HG03066 (cell line): Measurements from ENCODE around the gene CRELD2.

Experiments
- ATAC-seq: cut with Tn5 transposase; IDR thresholded peaks from one replicate; pipeline ENCODE4 v1.9.1; 2021; ENCODE audit warnings: low read depth; ENCODE audit not compliant: unreplicated experiment

The CRELD2 gene

DNA sequence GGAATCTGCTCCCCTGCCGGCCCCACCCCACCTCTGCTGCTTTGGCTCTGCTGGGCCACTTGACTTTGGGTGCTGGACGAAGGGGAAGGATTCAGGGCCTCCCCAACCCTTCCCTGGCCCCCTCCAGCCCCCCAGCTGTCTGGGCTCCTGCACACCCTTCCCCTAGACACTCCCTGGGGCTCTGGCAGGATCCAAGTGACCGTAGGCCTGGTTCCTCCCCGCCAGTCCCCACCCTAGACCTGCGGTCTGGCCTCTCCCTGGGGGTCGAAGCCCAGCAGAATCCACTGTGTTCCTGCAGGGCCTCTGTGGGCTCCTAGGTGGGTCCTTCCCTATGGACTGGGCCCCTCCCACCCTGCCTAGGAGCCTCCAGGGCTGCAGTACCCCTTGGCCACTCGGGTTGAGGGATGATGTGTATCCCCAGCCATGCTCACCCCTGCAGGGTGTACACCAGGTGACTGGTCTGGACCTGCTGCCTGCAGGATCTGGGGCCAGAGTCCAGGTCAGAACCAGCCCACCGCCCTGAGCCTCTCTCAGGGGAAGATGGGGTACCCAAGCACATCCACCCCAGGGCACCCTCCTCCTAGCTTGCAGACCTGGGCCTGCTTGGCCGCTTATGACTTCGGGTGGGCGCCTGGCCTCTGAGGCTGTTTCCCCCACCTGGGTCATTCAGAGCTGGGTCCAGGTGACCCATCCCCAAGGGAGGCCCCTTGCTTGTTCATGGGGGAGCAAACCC is 47.8 kb downstream of the CRELD2 start:
- no peak for ATAC-seq

DNA sequence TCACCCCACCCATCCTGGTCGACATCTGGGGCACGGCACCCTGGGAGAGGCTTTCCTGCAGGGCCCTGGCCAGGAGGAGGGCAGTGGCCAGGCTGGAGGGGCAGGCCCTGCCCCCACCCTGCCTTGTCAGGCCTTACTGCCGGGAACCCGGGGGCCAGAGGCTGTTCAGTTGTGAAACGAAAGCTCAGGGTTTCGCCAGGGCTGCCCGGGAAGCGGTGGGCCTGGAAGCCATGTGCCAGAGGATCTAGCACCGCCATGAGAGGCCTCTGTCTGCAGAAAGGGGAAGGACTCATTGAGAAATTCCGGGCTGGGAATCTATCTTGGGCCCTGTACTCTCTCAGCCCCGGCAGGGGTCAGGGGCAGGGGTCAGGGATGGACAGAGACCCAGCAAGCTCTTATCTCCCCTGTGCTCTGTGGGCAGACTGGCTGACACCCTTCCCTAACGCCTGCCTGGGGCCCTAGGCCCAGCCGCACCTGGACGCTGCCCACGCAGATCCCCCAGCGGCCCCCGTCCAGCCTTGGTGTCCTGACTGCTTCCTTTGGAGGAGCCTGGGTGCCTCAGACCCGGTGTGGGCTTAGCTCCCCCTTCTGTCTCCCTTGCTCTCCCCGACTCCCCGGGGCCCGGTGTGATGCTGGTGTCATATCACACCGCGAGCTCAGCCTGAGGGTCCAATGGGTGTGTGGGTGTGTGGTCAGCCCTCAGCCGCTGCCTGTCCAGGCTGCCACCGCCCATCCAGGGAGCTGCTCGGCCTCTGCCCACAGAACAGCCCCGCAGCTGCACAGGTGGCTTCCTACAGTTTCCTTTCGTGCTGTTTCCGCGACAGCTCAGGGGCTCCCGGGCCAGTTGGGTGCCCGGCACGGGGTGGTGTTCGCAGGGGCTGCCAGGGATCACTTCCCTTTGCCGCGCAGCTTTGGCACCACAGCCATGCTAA is 48.6 kb downstream of the CRELD2 start:
- ATAC-seq, result no peak

DNA sequence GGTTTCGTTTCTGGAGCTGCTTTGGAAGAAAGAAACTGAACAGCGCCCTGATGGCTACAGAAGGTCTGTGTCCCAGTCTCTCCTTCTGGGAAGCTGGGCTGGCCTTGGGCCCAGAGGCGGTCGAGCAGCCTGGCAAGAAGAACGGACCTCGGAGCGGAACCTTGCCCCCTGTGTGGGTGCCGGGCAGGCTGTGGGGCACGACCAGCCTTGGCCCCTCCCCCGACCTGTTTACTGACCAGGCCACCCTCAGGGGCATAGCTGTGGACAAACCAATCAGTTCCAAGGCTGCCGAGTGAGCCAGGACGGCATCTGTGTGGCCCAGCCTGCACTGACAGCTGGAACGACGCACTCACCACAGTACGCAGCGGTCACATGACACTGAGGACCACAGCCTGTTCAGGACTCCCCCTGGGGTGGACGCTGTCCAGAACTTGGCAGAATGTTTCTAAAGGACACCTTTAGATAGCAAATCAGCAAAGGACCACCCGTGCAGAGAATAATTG is 49.3 kb downstream of the CRELD2 start:
- ATAC-seq, result no peak

DNA sequence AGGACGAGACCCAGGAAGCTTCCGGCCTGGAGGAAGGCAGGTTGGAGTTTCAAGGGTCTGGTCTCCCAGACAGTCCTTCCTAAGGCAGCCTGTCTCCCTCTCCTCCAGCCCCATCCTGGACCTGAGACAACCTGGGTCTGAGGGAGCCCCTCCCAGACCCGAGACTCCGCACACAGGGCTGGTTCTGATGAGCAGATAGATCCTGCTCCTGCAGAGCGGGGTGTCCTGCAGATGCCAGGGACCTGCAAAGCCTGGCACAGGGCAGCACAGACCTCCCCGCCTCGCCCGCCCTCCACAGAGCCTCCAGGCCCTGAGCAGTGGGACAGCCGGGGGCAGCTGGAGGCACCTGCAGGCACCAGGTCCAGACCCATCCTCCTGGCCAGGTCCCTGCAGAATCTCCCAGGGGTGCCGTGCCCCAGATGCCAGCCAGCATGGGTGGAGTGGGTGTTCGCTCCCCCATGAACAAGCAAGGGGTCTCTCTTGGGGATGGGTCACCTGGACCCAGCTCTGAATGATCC is 49.9 kb downstream of the CRELD2 start:
- no peak for ATAC-seq

DNA sequence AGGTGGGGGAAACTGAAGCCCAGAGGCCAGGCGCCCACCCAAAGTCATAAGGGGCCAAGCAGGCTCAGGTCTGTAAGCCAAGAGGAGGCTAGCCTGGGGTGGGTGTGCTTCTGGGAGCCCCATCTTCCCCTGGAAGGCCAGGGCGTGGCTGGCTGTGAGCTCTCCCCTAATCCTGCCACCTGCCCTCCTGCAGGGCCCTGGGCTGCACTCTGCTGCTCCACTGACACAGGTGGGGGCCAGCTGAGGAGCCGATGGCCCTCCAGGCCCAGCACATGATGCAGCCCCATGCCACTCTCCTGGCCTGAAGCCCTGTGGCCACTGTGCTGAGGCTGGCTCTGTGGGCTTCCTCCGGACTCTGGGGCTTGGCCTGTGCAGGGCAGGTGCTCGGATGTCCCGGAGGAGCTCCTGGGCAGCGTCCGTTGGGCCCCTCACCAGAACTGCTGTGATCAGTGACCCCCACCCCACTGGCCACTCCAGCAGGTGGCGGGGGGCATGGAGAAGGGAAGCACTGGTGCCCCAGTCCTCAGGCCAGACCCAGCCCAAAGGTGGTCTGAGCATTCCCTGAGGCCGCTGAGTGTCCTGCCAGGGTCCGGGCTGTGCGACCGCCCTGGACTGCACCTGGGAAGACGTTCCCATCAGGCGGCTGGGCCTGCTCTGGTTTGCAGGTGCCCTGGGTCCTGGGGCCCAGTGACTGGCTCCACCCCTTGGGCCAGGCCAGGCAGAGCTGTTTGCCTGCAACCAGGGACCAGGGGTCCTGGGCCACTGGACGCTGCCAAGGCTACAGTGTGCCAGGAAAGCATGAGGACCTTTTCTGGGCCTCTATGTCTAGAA is 50.6 kb downstream of the CRELD2 start:
- no peak for ATAC-seq

DNA sequence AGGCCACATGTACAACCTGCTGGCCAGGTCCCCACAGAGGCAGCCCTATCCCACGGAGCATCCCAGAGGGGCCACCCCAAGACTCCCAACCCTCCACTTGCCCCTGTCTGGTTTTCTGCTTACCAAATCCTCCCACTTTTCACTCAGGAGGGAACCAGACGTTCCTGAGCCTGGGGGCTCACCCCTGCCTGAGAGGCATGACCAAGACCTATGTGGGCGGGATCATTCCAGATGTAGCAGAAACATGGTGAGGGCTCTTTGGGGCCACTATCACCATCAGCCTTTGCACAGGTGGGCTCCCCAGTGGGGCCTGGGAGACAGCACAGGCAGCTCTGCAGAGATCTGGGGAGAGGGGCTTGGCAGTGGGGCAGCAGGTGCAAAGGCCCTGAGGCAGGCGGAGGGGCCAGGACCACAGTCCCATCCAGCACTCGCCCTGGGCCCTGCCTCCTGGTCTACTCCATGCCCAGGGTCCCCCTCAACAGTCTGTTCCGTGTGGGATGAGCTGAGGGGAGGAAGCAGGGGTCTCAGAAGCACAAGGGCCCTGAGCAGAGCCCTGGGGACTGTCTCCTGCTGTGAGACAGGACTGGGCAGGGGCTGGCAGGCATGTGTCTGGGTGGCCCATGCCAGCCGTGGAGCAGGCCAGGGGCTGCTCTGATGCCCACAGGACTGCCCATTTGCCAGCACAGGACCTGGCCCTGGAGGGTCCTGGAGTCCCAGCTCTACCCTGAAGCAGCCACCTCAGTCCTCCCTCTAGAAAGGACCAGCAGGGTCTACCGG is 51.5 kb downstream of the CRELD2 start:
- ATAC-seq, result no peak

DNA sequence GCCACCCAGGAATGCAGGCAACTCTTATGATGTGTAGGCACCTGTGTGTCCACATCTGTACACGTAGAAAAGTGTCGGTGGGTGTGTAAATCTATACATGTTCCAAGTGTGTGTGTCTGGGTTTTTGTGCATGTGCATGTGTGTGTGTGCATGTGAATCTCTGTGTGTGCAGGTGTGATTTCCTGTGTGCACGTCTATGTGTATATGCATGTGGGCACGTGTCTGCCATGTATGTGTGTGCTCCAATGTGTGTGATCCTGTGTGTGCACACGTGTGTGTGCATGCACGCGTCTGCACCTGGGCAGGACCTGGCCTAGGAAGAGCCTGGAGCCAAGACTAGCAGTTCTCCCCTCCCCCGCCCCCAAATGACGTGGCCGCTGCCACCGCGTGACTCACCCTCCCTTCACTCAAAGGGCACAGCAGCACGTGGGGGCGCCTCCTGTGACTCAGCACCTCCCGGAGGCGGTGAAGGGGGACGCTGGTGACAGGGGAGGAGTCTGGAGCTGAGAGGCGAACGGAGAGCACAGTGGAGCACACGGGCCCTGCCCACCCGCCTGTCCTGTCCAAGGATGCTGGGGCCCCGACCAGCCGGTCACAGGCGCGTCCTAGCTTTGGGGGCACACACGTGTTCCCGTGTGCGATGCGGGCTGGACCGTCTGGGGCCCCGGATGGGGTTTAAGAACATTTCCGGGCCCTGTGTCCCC is 52.2 kb downstream of the CRELD2 start:
- peak; percentile 75 for ATAC-seq

DNA sequence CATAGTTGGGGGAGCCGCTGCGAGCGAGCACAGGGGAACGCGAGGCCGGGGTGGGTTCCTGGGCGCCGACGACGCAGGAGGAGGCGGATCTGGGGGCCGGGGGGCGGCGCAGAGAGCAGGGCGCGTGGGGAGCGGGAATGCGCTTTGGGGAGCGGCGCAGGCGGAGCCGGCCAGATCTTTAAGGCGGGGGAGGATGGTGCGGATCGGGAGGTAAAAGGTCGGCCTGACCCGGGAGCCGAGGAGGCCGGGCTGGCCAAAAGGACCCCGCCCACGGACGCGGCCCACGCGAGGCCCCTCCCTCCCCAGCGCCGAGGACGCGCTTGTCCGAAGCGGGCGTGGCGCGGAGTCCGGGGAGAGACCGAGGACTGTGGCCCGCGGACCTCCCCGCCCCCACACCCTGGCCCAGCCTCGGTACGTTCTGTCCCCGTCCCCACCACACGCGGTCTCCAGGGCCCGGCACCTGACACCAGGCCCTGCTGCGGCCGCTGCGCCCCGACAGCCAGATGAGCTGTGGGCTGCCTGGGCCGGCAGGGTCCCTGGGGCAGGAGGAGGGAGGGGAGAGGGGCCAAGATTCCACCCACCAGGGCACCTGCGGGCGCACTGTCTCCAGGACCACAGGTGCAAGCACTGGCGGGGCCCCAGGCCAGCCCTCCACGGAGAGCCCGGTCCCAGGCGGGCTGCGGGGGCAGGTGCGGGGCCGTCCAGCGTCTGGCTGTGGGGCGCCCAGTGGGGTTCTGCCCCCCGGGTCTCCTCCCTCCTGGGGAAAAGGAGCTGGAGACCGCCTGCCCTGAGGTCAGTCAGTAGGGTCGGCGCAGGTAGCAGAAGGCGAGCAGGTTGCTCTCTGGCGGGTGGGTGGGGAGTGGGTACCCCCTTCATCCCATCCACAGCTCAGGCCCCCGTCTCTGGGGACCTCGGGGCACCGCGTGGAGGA is 53.1 kb downstream of the CRELD2 start:
- ATAC-seq, result peak; percentile 23

DNA sequence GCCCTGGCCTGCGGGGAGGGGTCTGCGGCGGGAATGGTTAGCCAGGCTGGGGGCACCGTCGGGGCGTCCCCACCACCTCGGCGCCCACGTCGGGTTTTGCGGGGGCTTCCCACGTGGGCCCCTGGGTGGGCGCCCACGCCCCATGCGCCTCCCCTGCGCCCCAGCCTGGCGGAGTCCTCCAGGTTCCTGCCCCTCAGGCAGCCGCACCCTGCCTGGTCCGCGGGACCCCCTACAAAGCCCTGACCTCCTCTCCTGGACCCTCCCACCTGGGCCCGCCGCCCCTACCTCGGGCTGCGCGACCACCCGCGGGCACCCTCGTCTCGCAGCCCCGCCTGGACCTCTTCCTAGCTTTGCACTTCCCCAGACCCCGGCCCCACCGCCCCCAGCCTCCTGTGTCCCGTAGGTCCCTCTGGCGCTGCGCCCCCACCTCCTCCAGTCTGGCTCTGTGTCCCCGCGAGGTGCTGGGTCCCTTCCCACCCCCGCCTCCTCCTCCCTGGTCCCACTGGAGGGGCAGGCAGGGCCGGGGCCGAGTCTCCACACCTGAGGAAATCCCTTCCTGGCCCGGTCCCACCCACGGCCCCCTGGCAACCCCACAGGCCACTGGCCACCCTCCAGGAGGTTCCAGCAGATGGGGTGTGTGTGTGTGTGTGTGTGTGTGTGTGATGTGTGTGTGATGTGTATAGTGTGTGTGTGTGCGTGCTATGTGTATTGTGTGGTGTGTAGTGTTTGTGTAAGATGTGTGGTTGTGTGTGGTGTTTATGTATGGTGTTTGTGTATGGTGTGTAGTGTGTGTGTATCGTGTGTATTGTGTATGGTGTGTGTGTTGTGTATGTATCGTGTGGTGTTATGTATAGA is 54.0 kb downstream of the CRELD2 start:
- ATAC-seq, result no peak

DNA sequence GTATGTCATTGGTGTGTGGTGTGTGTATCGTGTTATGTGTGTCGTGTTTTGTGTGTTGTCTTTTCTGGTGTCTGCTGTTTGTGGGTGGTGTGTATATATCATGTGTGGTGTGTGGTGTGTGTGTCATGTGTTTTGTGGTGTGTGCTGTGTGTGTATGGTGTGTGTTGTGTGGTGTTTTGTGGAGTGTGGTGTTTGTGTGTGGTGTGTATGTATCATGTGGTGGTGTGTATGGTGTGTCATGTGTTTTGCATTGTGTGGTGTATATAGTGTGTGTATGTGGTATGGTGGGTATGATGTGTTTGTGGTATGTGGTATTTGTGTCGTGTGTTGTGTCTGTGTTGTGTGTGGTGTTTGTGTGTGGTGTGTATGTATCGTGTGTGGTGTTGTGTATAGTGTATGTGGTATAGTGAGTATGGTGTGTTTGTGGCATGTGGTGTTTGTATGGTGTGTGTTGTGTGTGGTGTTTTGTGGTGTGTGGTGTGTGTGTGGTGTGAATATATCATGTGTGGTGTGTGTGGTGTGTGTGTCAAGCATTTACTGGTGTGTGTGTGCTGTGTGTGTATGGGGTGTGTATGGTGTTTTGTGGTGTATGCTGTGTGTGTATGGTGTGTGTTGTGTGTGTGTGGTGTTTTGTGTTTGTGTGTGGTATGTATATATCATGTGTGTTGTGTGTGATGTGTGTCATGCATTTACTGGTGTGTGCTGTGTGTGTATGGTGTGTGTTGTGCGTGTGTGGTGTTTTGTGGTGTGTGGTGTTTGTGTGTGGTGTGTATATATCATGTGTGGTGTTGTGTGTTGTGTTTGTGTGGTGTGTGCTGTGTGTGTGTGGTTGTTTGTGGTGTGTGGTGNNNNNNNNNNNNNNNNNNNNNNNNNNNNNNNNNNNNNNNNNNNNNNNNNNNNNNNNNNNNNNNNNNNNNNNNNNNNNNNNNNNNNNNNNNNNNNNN is 54.9 kb downstream of the CRELD2 start:
- ATAC-seq, result no peak

DNA sequence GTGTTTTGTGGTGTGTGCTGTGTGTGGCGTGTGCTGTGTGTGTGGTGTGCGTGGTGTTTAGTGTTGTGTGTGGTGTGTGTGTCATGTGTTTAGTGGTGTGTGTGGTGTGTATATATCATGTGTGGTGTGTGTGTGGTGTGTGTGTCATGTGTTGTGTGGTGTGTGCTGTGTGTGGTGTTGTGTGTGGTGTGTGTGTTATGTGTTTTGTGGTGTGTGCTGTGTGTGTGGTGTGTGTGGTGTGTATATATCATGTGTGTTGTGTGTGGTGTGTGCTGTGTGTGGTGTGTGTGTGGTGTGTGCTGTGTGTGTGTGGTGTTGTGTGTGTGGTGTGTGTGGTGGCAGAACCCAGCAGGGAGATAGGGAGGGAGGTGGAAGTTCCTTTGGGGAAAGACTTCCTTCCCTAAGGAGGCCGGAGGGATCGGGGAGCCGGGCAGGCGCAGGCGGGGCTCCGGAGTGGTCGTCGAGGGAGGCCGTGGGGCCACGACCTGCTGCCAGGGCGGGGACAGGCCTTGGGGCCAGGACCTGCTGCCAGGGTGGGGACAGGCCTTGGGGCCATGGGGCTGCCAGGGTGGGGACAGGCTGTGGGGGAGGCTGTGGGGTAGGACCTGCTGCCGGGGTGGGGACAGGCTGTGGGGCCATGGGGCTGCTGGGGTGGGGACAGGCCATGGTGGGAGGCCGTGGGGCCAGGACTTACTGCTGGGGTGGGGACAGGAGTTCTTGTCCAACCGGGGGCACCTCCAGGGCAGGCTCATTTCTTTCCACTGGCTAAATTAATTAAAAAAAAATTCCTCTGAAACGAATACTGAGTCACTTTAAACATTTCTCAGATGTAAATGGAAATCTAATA is 57.3 kb downstream of the CRELD2 start:
- no peak for ATAC-seq

DNA sequence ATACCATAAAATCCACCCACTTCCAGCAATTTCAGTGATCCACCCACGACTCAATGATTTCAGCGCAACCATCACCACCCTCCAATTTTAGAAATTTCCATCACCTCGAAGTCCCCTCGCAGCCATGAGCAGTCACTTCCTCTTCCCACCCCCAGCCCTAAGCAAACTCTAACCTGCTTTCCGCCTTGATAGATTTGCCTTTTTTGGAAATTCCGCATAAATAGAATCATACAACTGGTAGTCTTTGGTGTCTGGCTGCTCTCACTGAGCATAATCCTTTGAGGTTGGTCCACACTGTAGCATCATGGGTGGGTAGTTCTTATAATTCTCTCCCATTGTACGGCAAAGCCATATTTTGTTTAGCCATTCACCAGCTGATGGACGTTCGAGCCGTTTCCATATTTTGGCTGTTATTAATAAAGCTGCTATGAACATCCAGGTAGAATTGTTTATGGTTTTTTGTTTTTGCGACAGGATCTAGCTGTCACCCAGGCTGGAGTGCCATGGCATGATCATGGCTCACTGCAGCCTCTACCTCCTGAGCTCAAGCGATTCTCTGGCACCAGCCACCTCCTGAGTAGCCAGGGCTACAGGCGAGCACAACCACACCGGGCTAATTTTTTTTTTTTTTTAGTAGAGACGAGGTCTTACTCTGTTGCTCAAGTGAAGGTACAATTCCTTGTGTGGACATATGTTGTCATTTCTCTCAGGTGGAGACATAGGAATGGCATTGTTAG is 58.2 kb downstream of the CRELD2 start:
- ATAC-seq, result no peak
